ENCODE measurements around the gene C19orf38.

- TF ChIP-seq CTCF (IDR thresholded peaks at IDR 0.05; ENCODE audit: borderline replicate concordance, extremely low read depth, low read length, poor library complexity, severe bottlenecking) (no peak), EZH2 (IDR thresholded peaks at IDR 0.05; ENCODE audit: borderline replicate concordance, low read depth, low read length, severe bottlenecking) (no peak)
Observed at GRCh38 chr19:10915130-10916091, 67.2 kb downstream of the C19orf38 start.
